GM23338 (cell line): Measurements from ENCODE around the gene SFTPB.

ENCODE experiments used
- CTCF ChIP-seq, 2 experiments: fragments of 200-600 bp in 1 of 2; sonication (generic) in 1 of 2; conservative IDR thresholded peaks; 2 replicates each; pipeline versions ENCODE4 v1.5.1 to v1.6.1; 2016 to 2017; ENCODE audit warnings: antibody characterized with exemption in 2 of 2, low read depth in 2 of 2, mild to moderate bottlenecking in 2 of 2, moderate library complexity in 1 of 2
- EZH2 ChIP-seq: fragments of 200-600 bp; sonication (generic); IDR thresholded peaks from one replicate; pipeline ENCODE4 v1.8.0; 2017; ENCODE audit warnings: antibody characterized with exemption, mild to moderate bottlenecking, low read depth; ENCODE audit not compliant: unreplicated experiment
- EZH2phosphoT487 ChIP-seq: fragments of 200-600 bp; sonication (generic); IDR thresholded peaks from one replicate; pipeline ENCODE4 v1.8.1; 2018; ENCODE audit warnings: antibody characterized with exemption; ENCODE audit not compliant: unreplicated experiment
- JUNB ChIP-seq: IDR thresholded peaks from one replicate; pipeline ENCODE4 v1.6.1; 2016; ENCODE audit warnings: antibody characterized with exemption; ENCODE audit not compliant: unreplicated experiment
- POLR2AphosphoS5 ChIP-seq: IDR thresholded peaks from 2 replicates; pipeline ENCODE4 v1.6.1; 2016; ENCODE audit warnings: antibody characterized with exemption, low read depth
- TF ChIP-seq, protein P1 (sequence below): IDR thresholded peaks from one replicate; pipeline ENCODE4 v1.6.1; 2018; ENCODE audit warnings: antibody characterized with exemption; ENCODE audit not compliant: unreplicated experiment
- TF ChIP-seq, protein P2 (sequence below): IDR thresholded peaks from 2 replicates; pipeline ENCODE4 v1.6.1; 2016; ENCODE audit warnings: antibody characterized with exemption

- TF ChIP-seq, protein P1, sequence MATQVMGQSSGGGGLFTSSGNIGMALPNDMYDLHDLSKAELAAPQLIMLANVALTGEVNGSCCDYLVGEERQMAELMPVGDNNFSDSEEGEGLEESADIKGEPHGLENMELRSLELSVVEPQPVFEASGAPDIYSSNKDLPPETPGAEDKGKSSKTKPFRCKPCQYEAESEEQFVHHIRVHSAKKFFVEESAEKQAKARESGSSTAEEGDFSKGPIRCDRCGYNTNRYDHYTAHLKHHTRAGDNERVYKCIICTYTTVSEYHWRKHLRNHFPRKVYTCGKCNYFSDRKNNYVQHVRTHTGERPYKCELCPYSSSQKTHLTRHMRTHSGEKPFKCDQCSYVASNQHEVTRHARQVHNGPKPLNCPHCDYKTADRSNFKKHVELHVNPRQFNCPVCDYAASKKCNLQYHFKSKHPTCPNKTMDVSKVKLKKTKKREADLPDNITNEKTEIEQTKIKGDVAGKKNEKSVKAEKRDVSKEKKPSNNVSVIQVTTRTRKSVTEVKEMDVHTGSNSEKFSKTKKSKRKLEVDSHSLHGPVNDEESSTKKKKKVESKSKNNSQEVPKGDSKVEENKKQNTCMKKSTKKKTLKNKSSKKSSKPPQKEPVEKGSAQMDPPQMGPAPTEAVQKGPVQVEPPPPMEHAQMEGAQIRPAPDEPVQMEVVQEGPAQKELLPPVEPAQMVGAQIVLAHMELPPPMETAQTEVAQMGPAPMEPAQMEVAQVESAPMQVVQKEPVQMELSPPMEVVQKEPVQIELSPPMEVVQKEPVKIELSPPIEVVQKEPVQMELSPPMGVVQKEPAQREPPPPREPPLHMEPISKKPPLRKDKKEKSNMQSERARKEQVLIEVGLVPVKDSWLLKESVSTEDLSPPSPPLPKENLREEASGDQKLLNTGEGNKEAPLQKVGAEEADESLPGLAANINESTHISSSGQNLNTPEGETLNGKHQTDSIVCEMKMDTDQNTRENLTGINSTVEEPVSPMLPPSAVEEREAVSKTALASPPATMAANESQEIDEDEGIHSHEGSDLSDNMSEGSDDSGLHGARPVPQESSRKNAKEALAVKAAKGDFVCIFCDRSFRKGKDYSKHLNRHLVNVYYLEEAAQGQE = no peak
- no peak for TF ChIP-seq CTCF (conservative IDR thresholded peaks at IDR 0.05; ENCODE audit: low read depth in 2 of 2)
- TF ChIP-seq POLR2AphosphoS5 = no peak
- TF ChIP-seq EZH2 = no peak
- TF ChIP-seq JUNB = no peak
- TF ChIP-seq, protein P2, sequence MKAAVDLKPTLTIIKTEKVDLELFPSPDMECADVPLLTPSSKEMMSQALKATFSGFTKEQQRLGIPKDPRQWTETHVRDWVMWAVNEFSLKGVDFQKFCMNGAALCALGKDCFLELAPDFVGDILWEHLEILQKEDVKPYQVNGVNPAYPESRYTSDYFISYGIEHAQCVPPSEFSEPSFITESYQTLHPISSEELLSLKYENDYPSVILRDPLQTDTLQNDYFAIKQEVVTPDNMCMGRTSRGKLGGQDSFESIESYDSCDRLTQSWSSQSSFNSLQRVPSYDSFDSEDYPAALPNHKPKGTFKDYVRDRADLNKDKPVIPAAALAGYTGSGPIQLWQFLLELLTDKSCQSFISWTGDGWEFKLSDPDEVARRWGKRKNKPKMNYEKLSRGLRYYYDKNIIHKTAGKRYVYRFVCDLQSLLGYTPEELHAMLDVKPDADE = no peak
- TF ChIP-seq EZH2phosphoT487 = no peak
Observed at GRCh38 chr2:85702800-85703199, 34.8 kb upstream of the SFTPB start.
